HG03378 (cell line): ENCODE data around the gene CORIN.
"Not testable (repeated sequence)": the region's sequence is repeated elsewhere in the genome, so short reads cannot be mapped to it uniquely, and the experiment has no call there.

Experiments
- ATAC-seq: cut with Tn5 transposase; IDR thresholded peaks from one replicate; pipeline ENCODE4 v1.9.1; 2021; ENCODE audit warnings: mild to moderate bottlenecking, moderate library complexity; ENCODE audit not compliant: unreplicated experiment

The CORIN gene

DNA sequence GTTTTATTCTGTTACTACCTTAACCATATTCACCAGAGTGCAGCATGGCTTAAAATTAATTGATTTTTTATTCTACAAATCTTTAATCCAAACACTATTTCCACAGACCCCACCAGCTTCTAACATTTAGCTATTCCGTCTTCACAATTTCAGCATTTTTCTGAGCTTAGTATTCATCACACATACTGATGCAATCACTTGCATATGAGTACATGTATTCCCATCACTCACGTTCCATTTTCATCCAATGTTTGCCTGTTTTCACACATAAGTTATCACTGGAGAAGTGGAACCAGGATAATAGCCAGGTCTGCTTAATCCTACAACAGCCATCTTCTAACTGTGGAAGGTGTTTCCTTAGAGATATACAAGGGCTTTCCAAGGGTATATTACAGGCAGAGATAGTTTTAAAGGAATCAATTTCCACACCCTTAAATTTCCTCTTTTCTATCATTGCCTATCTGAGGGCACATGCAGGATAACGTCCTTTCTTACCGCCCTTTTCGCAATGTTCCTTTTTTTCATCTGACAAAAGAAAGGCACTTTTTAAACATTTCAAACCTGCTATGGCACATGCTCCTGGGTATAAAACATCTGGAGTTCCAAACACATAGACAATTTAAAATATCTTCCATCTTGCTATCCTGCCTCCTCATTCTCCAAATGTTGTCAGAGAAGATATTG, 115.8 kb downstream of the CORIN start:
- no peak for ATAC-seq

DNA sequence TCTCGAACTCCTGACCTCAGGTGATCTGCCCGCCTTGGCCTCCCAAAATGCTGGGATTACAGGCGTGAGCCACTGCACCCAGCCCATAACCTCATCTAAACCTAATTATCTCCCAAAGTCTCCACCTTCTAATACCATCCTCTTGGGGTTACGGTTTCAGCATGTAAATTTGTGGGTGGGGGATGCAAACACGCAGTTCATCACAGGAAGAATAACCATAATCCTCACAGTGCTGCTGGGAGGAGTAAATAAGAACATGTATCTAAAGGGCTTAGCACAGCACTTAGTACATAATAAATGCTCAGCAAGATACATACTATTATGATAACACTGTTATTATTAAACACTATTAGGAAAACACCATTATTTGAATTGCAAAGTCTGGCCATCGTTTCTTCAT, 116.4 kb downstream of the CORIN start:
- no peak for ATAC-seq

DNA sequence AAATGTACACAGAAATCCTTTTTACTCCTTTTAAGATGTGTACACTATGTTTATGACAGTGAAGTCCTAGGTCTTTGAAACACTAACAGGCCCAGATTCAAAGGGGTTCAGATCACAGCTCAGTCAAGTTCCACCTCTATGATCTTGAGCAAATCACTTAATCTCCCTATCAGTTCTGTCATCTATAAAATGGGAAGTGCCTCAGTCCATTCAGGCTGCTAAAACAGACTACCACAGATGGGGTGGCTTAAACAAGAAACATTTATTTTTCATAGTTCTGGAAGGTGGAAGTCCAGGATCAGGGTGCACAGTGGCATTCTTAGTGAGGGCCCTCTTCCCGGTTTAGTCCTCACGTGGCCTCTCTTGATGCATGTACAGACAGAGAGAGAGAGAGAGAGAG, 117.1 kb downstream of the CORIN start:
- ATAC-seq = no peak

- ATAC-seq = no peak
Observed at GRCh38 chr4:47719576-47719975, 118.3 kb downstream of the CORIN start.

GRCh38 chr4:47718696-47719095, 119.2 kb downstream of the CORIN start:
- no peak for ATAC-seq

DNA sequence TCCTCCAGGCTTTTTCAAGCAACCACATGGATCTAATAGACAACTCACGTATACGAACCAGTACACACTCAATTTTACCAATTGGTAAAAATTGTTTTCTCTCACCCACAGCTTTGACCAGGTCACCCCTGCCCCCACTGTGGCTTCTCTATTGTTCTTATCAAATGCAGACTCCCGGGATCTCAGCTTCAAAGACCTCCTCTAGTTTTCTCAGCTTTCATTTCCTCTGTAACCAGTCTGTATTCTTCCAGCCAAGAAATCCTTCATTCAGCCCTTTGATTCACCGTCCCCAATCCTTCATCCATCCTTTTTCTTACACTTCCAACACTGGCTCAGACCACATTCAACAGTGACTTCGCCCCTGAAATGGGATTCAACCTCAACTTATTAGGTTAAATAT, 120.7 kb downstream of the CORIN start:
- no peak for ATAC-seq

- no peak for ATAC-seq
Observed at GRCh38 chr4:47715716-47716416, 122.0 kb downstream of the CORIN start.

DNA sequence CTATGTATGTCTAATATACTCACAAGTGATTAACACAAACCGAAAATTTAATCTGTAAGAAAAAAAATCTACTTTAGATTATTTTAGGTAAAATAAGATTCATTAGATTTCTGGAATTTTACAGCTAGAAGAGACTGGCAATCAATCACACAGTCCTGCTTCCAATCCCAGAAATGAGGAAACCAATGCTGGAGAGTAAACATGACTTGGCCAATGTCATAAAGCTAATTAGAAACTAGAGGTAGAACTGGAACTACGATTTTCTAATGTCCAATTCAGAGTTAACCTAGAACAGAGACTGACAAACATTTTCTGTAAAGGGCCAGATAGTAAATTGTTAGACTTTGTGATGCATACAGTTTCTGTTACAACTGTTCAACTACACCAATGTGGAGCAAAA, 123.6 kb downstream of the CORIN start:
- no peak for ATAC-seq

DNA sequence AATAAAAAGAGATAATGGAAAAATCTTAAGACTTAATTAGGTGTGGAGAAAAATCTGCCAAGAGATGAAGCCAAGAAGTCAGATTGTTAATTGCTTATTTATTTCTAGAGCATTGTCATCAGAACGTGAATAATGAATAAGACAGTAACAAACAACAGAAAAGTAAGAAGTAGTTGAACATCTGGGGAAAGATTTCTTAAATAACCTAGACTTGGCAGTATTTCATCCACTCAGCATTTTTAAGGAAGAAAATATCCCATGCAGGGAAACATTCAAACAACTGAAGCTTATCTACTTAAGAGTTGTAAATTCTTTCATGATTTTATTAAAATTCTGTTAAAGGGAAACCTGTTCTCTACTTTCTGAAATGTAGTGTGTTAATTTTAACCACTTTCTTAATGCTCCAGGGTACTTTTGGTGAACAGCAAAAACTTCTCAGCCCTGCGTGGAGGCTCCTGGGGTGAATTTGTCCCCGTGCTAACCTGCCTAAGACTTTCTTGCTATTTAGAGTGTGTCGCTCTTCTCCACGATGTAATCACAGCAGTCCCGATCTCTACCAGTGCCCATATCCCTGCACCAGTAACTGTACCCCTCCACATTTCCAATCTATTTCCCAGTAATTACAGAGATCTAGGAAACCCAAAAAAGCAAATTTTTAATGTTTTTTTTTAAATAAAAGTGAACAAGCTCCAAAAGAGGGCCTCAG, 124.6 kb downstream of the CORIN start:
- ATAC-seq = no peak

DNA sequence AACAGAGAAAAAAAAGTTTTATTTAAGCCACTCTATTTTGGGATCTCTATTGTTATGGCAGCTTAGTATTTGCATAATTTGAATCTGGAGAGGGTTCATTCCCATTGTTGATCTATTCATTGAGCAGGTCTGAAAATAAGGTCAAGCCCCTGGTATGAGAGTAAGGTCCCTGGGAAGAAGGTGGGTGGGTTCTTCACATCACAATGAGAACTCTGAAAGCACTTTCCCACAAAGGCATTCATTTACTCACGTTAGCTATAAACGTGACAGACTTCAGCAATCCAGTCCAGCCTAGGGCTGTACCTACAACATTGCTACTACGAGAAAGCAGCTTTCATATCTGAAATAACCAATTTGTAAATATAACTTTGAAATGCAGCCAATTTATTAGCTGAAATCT, 126.2 kb downstream of the CORIN start:
- ATAC-seq = no peak

GRCh38 chr4:47711183-47711582, 126.7 kb downstream of the CORIN start:
- no peak for ATAC-seq

DNA sequence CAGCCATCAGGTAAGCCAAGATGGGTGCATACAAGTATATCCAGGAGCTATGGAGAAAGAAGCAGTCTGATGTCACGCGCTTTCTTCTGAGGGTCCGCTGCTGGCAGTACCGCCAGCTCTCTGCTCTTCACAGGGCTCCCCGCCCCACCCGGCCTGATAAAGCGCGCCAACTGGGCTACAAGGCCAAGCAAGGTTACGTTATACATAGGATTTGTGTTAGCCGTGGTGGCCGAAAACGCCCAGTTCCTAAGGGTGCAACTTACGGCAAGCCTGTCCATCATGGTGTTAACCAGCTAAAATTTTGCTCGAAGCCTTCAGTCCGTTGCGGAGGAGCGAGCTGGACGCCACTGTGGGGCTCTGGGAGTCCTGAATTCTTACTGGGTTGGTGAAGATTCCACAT, 131.5 kb downstream of the CORIN start:
- not testable (repeated sequence) for ATAC-seq

- no peak for ATAC-seq
Observed at GRCh38 chr4:47705326-47705981, 132.4 kb downstream of the CORIN start.

GRCh38 chr4:47704693-47705325, 133.1 kb downstream of the CORIN start:
- no peak for ATAC-seq

DNA sequence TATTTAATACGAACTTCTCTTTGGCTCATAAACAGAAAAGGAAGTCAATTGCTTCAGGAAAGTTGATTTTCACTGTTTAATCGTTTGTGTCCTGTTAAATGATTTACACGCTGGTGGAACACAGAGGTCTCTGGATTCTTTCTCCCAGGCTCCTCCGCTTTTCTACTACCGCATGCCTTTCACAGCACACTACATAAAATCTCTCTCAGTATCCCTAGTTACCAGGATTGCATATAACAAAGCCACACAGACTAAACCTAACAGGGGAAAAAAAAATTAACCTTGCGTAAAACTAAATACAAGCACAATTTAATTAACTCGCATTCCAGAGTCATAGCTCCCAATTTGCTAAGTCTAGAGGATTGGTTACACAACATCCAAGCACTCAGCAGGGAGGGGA, 133.9 kb downstream of the CORIN start:
- no peak for ATAC-seq

DNA sequence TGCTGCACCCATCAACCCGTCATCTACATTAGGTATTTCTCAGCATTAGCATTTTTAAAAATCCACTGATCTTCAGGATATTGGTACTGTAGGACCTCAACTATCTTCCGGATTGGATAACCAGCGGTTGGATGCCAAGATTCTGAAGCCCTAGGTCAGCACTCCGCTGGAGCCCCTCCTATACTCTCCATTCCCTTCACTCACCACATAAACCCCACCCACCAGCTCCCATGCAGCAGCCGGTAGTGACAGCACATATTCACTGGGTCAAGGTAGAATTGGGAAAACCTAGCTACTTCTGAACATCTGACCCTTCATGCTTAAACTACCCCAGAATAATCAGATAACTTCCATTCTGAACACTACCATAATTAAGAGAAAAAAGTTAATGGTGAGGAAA, 134.9 kb downstream of the CORIN start:
- ATAC-seq = no peak

- no peak for ATAC-seq
Observed at GRCh38 chr4:47701286-47701685, 136.6 kb downstream of the CORIN start.

GRCh38 chr4:47698837-47699236, 139.0 kb downstream of the CORIN start:
- ATAC-seq = no peak

DNA sequence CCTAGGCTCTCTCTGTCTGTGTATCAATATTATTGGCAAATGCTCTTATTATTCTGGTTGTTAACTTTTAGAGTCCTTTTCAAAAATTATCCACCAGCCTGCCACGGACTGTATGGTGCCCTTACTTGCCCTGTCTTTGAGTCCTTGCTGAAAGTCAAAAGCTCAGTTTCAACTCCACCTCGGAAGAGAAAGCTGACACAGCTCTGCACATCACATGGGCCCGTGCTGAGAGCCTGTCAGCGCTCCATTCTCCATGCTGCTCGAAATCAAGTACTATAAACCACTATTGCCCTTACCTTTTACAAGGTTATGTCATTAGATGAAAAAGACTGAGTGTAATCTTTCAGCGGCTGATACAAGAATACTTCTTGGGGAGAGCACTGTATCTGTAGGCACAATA, 141.0 kb downstream of the CORIN start:
- ATAC-seq = no peak

DNA sequence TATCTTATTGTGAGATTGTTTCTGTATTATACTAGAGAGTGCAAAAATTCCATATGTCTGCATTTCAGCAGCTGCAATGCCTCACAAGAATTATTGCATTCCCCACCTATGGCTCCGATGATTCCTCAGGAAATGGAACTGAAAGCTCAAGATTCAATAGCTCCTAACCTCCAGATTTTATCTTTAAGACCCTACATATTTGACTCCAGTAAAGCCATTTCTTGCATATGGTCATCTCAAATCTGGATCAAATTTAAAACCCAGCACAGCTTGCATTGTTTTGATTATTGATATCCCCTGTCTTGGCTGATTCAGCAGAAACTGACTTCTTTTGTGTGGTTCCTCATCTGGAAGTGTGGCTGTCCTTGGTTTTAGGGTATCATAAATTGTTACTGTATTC, 142.6 kb downstream of the CORIN start:
- ATAC-seq = no peak

DNA sequence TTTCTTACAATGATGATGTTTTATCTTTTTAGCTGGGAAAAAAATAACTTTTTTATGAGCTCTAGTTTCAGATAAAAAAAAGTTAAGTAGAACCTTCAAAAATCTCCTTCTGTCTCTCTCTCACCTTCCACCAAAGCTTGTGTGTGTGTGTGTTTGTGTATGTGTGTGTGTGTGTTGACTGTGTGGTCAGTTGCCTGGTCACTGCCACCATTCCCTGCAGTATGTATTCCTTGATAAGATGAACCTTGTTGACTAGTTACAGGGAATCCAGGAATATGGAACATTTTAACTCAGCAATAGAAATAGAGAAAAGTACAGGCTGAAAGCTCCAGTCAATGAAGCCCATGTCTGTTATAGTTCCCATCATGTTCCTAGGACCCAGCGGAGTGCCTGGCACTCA, 143.5 kb downstream of the CORIN start:
- ATAC-seq = no peak
